Tibial artery (tissue), 4 donors: ENCODE measurements around the gene CRBN.

Experiments
- DNase-seq, 2 donors: peaks; one replicate each; pipeline ENCODE4 v3.0.0-alpha.2; 2019
- H3K27ac ChIP-seq, 2 donors: fragments of 200-600 bp; sonication (generic) in 1 of 2; 1 replicate in 1 of 2; 2 replicates in 1 of 2; pipeline ENCODE4 v1.5.1; 2018 to 2019; ENCODE audit warnings: mild to moderate bottlenecking in 1 of 2
- H3K27me3 ChIP-seq, 2 donors: fragments of 200-600 bp; sonication (generic) in 1 of 2; one replicate each; pipeline versions ENCODE4 v1.5.1 to v1.6.0; 2016 to 2019
- H3K36me3 ChIP-seq, 3 donors: fragments of 200-600 bp; sonication (generic) in 2 of 3; one replicate each; pipeline ENCODE4 v1.5.1; 2016 to 2019; ENCODE audit warnings: mild to moderate bottlenecking in 2 of 3
- H3K4me1 ChIP-seq, 4 donors: fragments of 200-600 bp; sonication (generic) in 2 of 4; 1 replicate in 3 of 4; 2 replicates in 1 of 4; pipeline ENCODE4 v1.5.1; 2016 to 2019
- H3K4me3 ChIP-seq, 2 donors: fragments of 200-600 bp; sonication (generic) in 1 of 2; 1 replicate in 1 of 2; 2 replicates in 1 of 2; pipeline ENCODE4 v1.5.1; 2018 to 2019; ENCODE audit warnings: mild to moderate bottlenecking in 2 of 2
- H3K9me3 ChIP-seq, 3 donors: fragments of 200-600 bp; sonication (generic) in 1 of 3; one replicate each; pipeline ENCODE4 v1.5.1; 2016 to 2019
- CTCF ChIP-seq, 2 experiments: fragments of 200-600 bp in 1 of 2; fragments of 450-650 bp in 1 of 2; IDR thresholded peaks; one replicate each; pipeline ENCODE4 v1.5.1; 2017 to 2019; ENCODE audit warnings: antibody characterized with exemption in 2 of 2, mild to moderate bottlenecking in 1 of 2, moderate library complexity in 1 of 2
- intact Hi-C: fragments of 100-400 bp; cut with DNase I; formaldehyde crosslinking; loops from one replicate; pipeline ENCODE4 v1.15.0; 2023; ENCODE audit warnings: low total_unique reads

The CRBN gene

DNA sequence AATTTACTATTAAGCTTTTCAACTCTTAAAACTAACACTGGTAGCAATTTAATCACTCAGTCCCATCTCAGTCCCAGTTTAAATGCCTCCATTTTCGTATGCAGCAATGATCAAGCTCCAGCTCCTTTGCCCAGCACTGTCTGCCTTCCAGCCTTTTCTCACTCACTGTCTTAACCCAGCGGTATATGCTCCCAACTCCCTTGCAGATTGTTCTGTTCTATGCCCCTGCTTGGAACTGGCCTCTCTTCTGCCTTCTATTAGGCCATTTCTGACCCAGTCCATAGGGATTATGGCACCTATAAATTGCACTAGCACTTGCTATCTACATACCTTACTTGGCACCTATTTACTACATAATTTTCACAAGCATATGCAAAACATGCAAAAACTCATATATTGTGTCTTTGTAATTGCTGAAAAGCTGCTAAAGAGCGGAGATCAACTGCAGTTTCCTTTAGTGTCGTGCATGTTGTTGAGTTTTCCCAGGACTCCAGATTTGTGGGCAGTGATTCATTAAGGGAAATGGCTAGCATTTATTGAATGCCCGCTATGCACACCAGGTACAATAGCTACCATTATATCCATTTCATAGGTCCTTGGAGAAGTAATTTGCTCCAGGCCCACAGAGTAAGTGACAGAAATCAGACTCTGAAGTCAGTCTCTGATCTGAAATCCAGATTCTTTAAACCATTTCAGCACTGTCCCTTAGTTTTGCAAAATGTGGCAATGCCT is 24.4 kb downstream of the CRBN start:
- no peak for DNase-seq
- H3K36me3 ChIP-seq, result peaks cover 57 to 80% (median 68%) of the 10 kb centered on the region in 3 donors
- intact Hi-C loops, result no loop called here

DNA sequence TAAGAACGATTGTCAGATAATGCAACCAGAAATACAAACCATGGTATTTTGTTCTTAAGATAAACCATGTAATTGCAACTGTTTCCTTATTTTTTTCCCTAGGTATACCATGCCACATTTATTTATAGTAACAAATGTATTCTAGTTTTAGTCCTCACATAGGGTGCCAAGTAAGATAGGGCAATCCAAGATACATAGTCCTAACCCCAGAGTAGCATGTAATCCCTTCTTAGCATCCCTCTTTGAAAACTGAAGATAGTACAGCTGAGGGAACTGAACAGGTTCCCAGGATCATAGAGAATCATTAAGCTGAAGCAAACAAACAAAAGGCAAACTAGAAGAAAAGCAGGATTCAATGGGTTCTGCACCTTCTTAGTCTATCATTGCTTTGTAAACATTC is 28.0 kb downstream of the CRBN start:
- no peaks in the 10 kb centered on the region for H3K27me3 ChIP-seq
- H3K36me3 ChIP-seq, result peaks cover 76 to 91% (median 86%) of the 10 kb centered on the region in 3 donors
- no peaks in the 10 kb centered on the region for H3K9me3 ChIP-seq
- H3K4me1 ChIP-seq, result no peaks in the 10 kb centered on the region
- no peak overlapping the region for H3K4me3 ChIP-seq
- no peak for TF ChIP-seq CTCF (IDR thresholded peaks at IDR 0.05)
- intact Hi-C loops, result no loop called here
- no peak overlapping the region for H3K27ac ChIP-seq
- no peak for DNase-seq

More for the DNA sequence above, 24.4 kb downstream of the CRBN start:
- H3K4me1 ChIP-seq, result peaks cover 0 to 8% (median 2%) of the 10 kb centered on the region in 4 donors
- no peak overlapping the region for H3K4me3 ChIP-seq
- no peak overlapping the region for H3K27ac ChIP-seq
- H3K9me3 ChIP-seq, result no peaks in the 10 kb centered on the region
- TF ChIP-seq CTCF (IDR thresholded peaks at IDR 0.05), result no peak
- H3K27me3 ChIP-seq, result no peaks in the 10 kb centered on the region

- H3K4me1 ChIP-seq, result no peaks in the 10 kb centered on the region
- no peak overlapping the region for H3K27ac ChIP-seq
- H3K36me3 ChIP-seq, result peaks cover 77 to 93% (median 87%) of the 10 kb centered on the region in 3 donors
- TF ChIP-seq CTCF (IDR thresholded peaks at IDR 0.05), result no peak
- no peaks in the 10 kb centered on the region for H3K9me3 ChIP-seq
- no peak for DNase-seq
- intact Hi-C loops, result no loop called here
- no peak overlapping the region for H3K4me3 ChIP-seq
- no peaks in the 10 kb centered on the region for H3K27me3 ChIP-seq
Measured at GRCh38 chr3:3149560-3149959, 29.9 kb downstream of the CRBN start.

DNA sequence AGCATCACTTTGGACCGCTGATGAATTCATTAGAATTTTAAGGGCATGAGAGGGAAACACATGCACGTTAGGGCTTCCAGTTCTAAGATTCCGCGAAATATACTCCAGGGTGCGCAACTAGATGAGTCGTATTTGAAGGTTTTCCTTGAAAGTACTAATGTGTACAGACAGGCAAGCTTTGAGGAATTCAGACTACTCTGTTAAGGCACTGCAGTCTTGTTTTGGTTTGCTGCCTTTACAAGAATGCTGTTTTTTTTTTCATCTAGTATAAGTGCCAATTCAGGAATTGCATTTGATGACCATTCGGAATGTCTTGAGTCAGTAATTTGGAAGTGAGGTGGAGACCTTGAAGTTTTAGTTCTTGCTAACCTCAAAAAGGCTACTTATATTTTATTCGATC is 33.7 kb downstream of the CRBN start:
- DNase-seq, result no peak
- intact Hi-C loops, result no loop called here
- TF ChIP-seq CTCF (IDR thresholded peaks at IDR 0.05), result no peak

GRCh38 chr3:3141939-3142338 is 37.6 kb downstream of the CRBN start:
- TF ChIP-seq CTCF (IDR thresholded peaks at IDR 0.05), result no peak
- no peaks in the 10 kb centered on the region for H3K9me3 ChIP-seq
- no peak overlapping the region for H3K4me3 ChIP-seq
- peaks cover 53 to 87% (median 59%) of the 10 kb centered on the region in 3 donors for H3K36me3 ChIP-seq
- no peaks in the 10 kb centered on the region for H3K4me1 ChIP-seq
- H3K27ac ChIP-seq, result no peak overlapping the region
- DNase-seq, result no peak
- H3K27me3 ChIP-seq, result no peaks in the 10 kb centered on the region
- intact Hi-C loops, result no loop called here

More for the DNA sequence above, 33.7 kb downstream of the CRBN start:
- Histone ChIP-seq H3K4me3 (no peak overlapping the region), H3K36me3 (peaks cover 64 to 96% (median 77%) of the 10 kb centered on the region in 3 donors), H3K9me3 (no peaks in the 10 kb centered on the region), H3K27me3 (no peaks in the 10 kb centered on the region), H3K4me1 (no peaks in the 10 kb centered on the region), H3K27ac (no peak overlapping the region)
